ENCODE data around the gene SLC25A39. TPM values are rescaled to one million over a fixed set of nuclear protein-coding genes. Genes with fewer than 3 reads are reported as not detected.

The SLC25A39 gene
- total and polyA plus RNA-seq, 9 of the 15 experiments (the other 6 are each of a cell fraction or from before 2014, with no cell fraction given), result 4.8 to 267 (median 140) TPM

GRCh38 chr17:44324092-44324570 lies 492 bp downstream of the SLC25A39 start (continued):
- TF ChIP-seq BHLHE40 (IDR thresholded peaks at IDR 0.05; ENCODE audit: low read length), result peak; percentile 36
- no peak for TF ChIP-seq ILF3 (IDR thresholded peaks at IDR 0.05; ENCODE audit: borderline replicate concordance)
- TF ChIP-seq ZNF324 (CRISPR knock-in tag; IDR thresholded peaks at IDR 0.05), result no peak
- TF ChIP-seq MAX (CRISPR knock-in tag; IDR thresholded peaks at IDR 0.05), result peak; percentile 55
- no peak for TF ChIP-seq FOS (IDR thresholded peaks at IDR 0.05; ENCODE audit: extremely low read depth, insufficient read length)
- no peak for TF ChIP-seq ZFP30 (CRISPR knock-in tag; IDR thresholded peaks at IDR 0.05; ENCODE audit: borderline replicate concordance)
- 0 out of 2 replicates have a peak, but pooled peaks have one; percentile 47 for TF ChIP-seq ZNF232 (CRISPR knock-in tag; IDR thresholded peaks at IDR 0.05)
- peak; percentile 41; the same call in 1 of the 2 replicates for TF ChIP-seq MYC (IDR thresholded peaks at IDR 0.05; ENCODE audit: low read depth, low read length)
- no peak for TF ChIP-seq MYC (CRISPR knock-in tag; IDR thresholded peaks at IDR 0.05; ENCODE audit: borderline replicate concordance, low read depth)
- peak; percentile 23; the same call in 1 of the 2 replicates for TF ChIP-seq CBFB (CRISPR knock-in tag; IDR thresholded peaks at IDR 0.05)
- TF ChIP-seq RREB1 (CRISPR knock-in tag; IDR thresholded peaks at IDR 0.05), result no peak
- no peak for TF ChIP-seq TBL1XR1 (IDR thresholded peaks at IDR 0.05; ENCODE audit: low read length in 2 of 2)
- TF ChIP-seq NUFIP1 (IDR thresholded peaks at IDR 0.05; ENCODE audit: partially characterized antibody), result no peak
- TF ChIP-seq BDP1 (IDR thresholded peaks at IDR 0.05; ENCODE audit: insufficient read depth, insufficient read length), result no peak
- TF ChIP-seq ZNF740 (CRISPR knock-in tag; IDR thresholded peaks at IDR 0.05), result no peak
- TF ChIP-seq ZNF740 (tag; IDR thresholded peaks at IDR 0.05), result 0 out of 4 replicates have a peak, but pooled peaks of 1 of the 2 experiments have one; percentile 42
- peak; percentile 2 for TF ChIP-seq TAF1 (IDR thresholded peaks at IDR 0.05; ENCODE audit: control insufficient read depth, extremely low read depth, insufficient read depth, low read length, severe bottlenecking)
- TF ChIP-seq EZH2 (IDR thresholded peaks at IDR 0.05; ENCODE audit: borderline replicate concordance, low read depth, low read length), result no peak
- no peak for TF ChIP-seq KLF13 (tag; IDR thresholded peaks at IDR 0.05; ENCODE audit: borderline replicate concordance, low read depth)
- TF ChIP-seq SMARCB1 (IDR thresholded peaks at IDR 0.05; ENCODE audit: insufficient read length, low read depth), result no peak
- TF ChIP-seq BRD4 (IDR thresholded peaks at IDR 0.05), result no peak
